Mucosa of descending colon (tissue), 3 donors: ENCODE measurements around the gene NPRL2. TPM values are rescaled to one million over a fixed set of nuclear protein-coding genes. Genes with fewer than 3 reads are reported as not detected.

Source experiments
- ATAC-seq: fragments of 200-7000 bp; cut with Tn5 transposase; one replicate; pipeline ENCODE4 v1.9.1; 2020; ENCODE audit warnings: mild to moderate bottlenecking, moderate library complexity
- DNase-seq, 3 donors: peaks; one replicate each; pipeline ENCODE4 v3.0.0-alpha.2; 2020
- H3K36me3 ChIP-seq: fragments of 200-600 bp; one replicate; pipeline ENCODE4 v1.8.0; 2021; ENCODE audit warnings: low read depth, mild to moderate bottlenecking
- H3K4me1 ChIP-seq: fragments of 200-600 bp; one replicate; pipeline ENCODE4 v1.8.0; 2021; ENCODE audit warnings: low read depth, mild to moderate bottlenecking
- H3K4me3 ChIP-seq: fragments of 200-600 bp; one replicate; pipeline ENCODE4 v1.8.0; 2021; ENCODE audit warnings: mild to moderate bottlenecking
- H3K9me3 ChIP-seq: fragments of 200-600 bp; one replicate; pipeline ENCODE4 v1.8.0; 2021; ENCODE audit warnings: mild to moderate bottlenecking
- CTCF ChIP-seq: fragments of 200-600 bp; IDR thresholded peaks from one replicate; pipeline ENCODE4 v1.8.0; 2022; ENCODE audit warnings: antibody characterized with exemption, mild to moderate bottlenecking
- intact Hi-C, 2 donors: fragments of 100-400 bp; cut with DNase I in 1 of 2; cut with micrococcal nuclease in 1 of 2; formaldehyde crosslinking; loops; one replicate each; pipeline versions ENCODE4 v1.11.0 to v1.11.1; 2022; cut with DNase I, micrococcal nuclease
- total RNA-seq, 3 donors: library from RNA; stranded (reverse); fragmentation: NEBNext Ultra II Directional in 2 of 3; extraction: Animal tissue kit (Norgen Biotek cat#: 25700) in 2 of 3; gene quantifications; one replicate each; pipeline versions ENCODE4 v1.2.1 to v1.2.4, GENCODE V29; 2021 to 2023
- donor health status: DM: no; HTN: no; CAD: no; lungs with moderate emphysema.
- donor health status: DM: no; HTN: no; CAD: no.
- donor health status: DM: no; HTN: yes; CAD: no.

The NPRL2 gene
- total RNA-seq, 3 donors from 2014 or later = 20.2 to 32.9 (median 25.0) TPM

GRCh38 chr3:50359760-50360110 is 9.2 kb upstream of the NPRL2 start:
- intact Hi-C loops = loop anchor here in 1 of 2 donors (10.0 kb wide), 1 partner anchor 185 kb away; no protein-coding TSS in a partner anchor
- DNase-seq = peak in 1 of 3 donors; percentile 51
- no peak for ATAC-seq
- peaks cover 34% of the 10 kb centered on the region for H3K4me1 ChIP-seq
- no peak for TF ChIP-seq CTCF
- no peaks in the 10 kb centered on the region for H3K9me3 ChIP-seq
- H3K36me3 ChIP-seq = no peaks in the 10 kb centered on the region
- no peak overlapping the region for H3K4me3 ChIP-seq

GRCh38 chr3:50358911-50359759 is 8.6 kb upstream of the NPRL2 start, which contains the start of gene TMEM115:
TMEM115 (minus strand) TSS chr3:50359521; CDS start chr3:50359063, 458 bp downstream.
- Histone ChIP-seq H3K36me3 (no peaks in the 10 kb centered on the region), H3K4me3 (peak within 1 kb of the TSS; percentile 69), H3K4me1 (peaks cover 31% of the 10 kb centered on the region), H3K9me3 (no peaks in the 10 kb centered on the region)
- intact Hi-C loops = no loop called here
- peak; percentile 95 for ATAC-seq
- no peak for TF ChIP-seq CTCF
- DNase-seq = peak; percentile 93 to 98 (median 97)

- ATAC-seq (no peak), DNase-seq (peak in 1 of 3 donors; percentile 51)
- peaks cover 31% of the 10 kb centered on the region for H3K4me1 ChIP-seq
- H3K9me3 ChIP-seq = no peaks in the 10 kb centered on the region
- H3K4me3 ChIP-seq = peak overlapping the region; percentile 69
- intact Hi-C loops = no loop called here
- no peak for TF ChIP-seq CTCF
- H3K36me3 ChIP-seq = no peaks in the 10 kb centered on the region
These were observed 7.9 kb upstream of the NPRL2 start for GRCh38 chr3:50358355-50358910.

GRCh38 chr3:50357481-50357880 is 6.9 kb upstream of the NPRL2 start:
- no peaks in the 10 kb centered on the region for H3K36me3 ChIP-seq
- peaks cover 36% of the 10 kb centered on the region for H3K4me1 ChIP-seq
- no peak for TF ChIP-seq CTCF
- DNase-seq (no peak), ATAC-seq (no peak)
- H3K9me3 ChIP-seq = no peaks in the 10 kb centered on the region
- no peak overlapping the region for H3K4me3 ChIP-seq
- intact Hi-C loops = no loop called here

- TF ChIP-seq CTCF = no peak
- peak; percentile 78 to 89 (median 80) for DNase-seq
- Histone ChIP-seq H3K9me3 (no peaks in the 10 kb centered on the region), H3K36me3 (no peaks in the 10 kb centered on the region), H3K4me3 (no peak overlapping the region), H3K4me1 (peaks cover 44% of the 10 kb centered on the region)
- intact Hi-C loops = no loop called here
- ATAC-seq = peak; percentile 67
These were observed 6.0 kb upstream of the NPRL2 start for GRCh38 chr3:50356553-50356952.
